Endothelial cell (in vitro differentiated cells): Measurements from ENCODE around the gene ATP1A4. TPM values are rescaled to one million over a fixed set of nuclear protein-coding genes. Genes with fewer than 3 reads are reported as not detected.

Experiments used
- DNase-seq: peaks from one replicate; pipeline ENCODE4 v3.0.0; 2021; ENCODE audit warnings: low spot score
- H3K27ac Mint-ChIP-seq: one replicate; pipeline ENCODE4 v1.8.0; 2021; ENCODE audit warnings: mixed read lengths, inconsistent platforms; ENCODE audit not compliant: unreplicated experiment
- H3K27me3 Mint-ChIP-seq: one replicate; pipeline ENCODE4 v1.8.0; 2021; ENCODE audit warnings: mild to moderate bottlenecking, moderate library complexity, mixed read lengths, inconsistent platforms; ENCODE audit not compliant: unreplicated experiment
- H3K36me3 Mint-ChIP-seq: one replicate; pipeline ENCODE4 v1.8.0; 2021; ENCODE audit warnings: mild to moderate bottlenecking, low read depth, mixed read lengths, inconsistent platforms; ENCODE audit not compliant: unreplicated experiment
- H3K4me1 Mint-ChIP-seq: one replicate; pipeline ENCODE4 v1.8.0; 2021; ENCODE audit warnings: mild to moderate bottlenecking, mixed read lengths, inconsistent platforms; ENCODE audit not compliant: unreplicated experiment
- H3K4me3 Mint-ChIP-seq: one replicate; pipeline ENCODE4 v1.8.0; 2021; ENCODE audit warnings: mild to moderate bottlenecking, mixed read lengths, inconsistent platforms; ENCODE audit not compliant: unreplicated experiment
- H3K9me3 Mint-ChIP-seq: one replicate; pipeline ENCODE4 v1.8.0; 2021; ENCODE audit warnings: mixed read lengths, inconsistent platforms; ENCODE audit not compliant: unreplicated experiment
- CTCF ChIP-seq: fragments of 200-600 bp; sonication (generic); IDR thresholded peaks from one replicate; pipeline ENCODE4 v1.5.0; 2021; ENCODE audit warnings: antibody characterized with exemption; ENCODE audit not compliant: unreplicated experiment
- long read RNA-seq: library from polyadenylated mRNA; unstranded; transcript quantifications from one replicate; pipeline ENCODE4 v2.0.0, GENCODE V29; 2020; ENCODE audit not compliant: unreplicated experiment
- total RNA-seq: library from RNA; stranded (reverse); fragmentation: NEBNext Ultra II Directional; extraction: Animal tissue kit (Norgen Biotek cat#: 25700); gene quantifications from one replicate; pipeline ENCODE4 v1.2.1, GENCODE V29; 2021; ENCODE audit not compliant: unreplicated experiment

ATP1A4 gene
- total RNA-seq, result not detected
- long read RNA-seq, result 0 reads

- Mint-ChIP-seq H3K27ac (no peak within 1 kb of the TSS), H3K9me3 (no peaks in the 10 kb centered on the region)
These were observed at the start of gene ATP1A4 for GRCh38 chr1:160151303-160151702. ATP1A4 (plus strand) TSS chr1:160151603; CDS start chr1:160152041, 438 bp downstream.

DNA sequence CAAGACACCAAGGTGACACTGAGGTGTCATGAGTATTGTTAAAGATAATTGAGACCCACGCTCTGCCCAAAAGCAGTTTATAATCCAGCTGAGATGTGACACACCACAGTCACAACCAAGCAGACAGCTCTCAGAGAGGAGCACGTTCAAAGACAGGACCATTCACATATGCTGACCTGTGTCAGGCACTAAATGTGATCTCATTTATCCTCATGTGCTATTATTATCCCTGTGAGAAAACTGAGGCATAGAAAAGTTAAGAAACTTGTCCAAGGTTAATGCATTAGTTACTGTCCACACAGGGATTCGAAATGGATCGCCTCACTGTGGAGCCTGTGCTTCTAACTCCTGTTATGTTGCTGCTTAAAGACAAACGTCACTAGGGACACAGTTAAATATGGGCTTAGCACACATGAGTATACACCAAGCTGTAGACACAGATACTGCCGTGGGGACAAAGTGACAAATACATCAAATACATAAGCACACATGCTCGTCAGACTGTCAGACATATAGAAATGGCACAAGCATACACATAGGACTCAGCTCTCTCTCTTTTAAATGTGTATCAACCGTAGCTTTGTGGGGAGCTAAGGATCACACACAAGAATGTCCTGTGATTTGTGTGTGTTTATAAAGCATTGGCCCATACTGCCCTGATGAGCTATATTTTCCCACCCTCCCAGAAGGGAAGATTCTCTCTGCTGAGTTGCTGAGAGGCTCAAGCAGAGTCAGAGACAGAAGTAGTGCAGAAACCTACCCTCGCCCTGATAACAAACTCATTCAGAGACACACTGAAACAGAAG lies 49.5 kb upstream of the ATP1A4 start:
- Mint-ChIP-seq H3K4me1 (peaks cover 33% of the 10 kb centered on the region), H3K9me3 (no peaks in the 10 kb centered on the region), H3K27me3 (peaks cover 13% of the 10 kb centered on the region), H3K36me3 (no peaks in the 10 kb centered on the region), H3K27ac (peak overlapping the region; percentile 4), H3K4me3 (no peak overlapping the region)
- no peak for TF ChIP-seq CTCF
- DNase-seq, result no peak

More at GRCh38 chr1:160151303-160151702, at the start of gene ATP1A4:
- H3K4me3 Mint-ChIP-seq, result no peak within 1 kb of the TSS
- no peaks in the 10 kb centered on the region for H3K4me1 Mint-ChIP-seq
- H3K36me3 Mint-ChIP-seq, result no peaks in the 10 kb centered on the region
- peaks cover 5% of the 10 kb centered on the region for H3K27me3 Mint-ChIP-seq
- TF ChIP-seq CTCF, result no peak
- DNase-seq, result no peak

DNA sequence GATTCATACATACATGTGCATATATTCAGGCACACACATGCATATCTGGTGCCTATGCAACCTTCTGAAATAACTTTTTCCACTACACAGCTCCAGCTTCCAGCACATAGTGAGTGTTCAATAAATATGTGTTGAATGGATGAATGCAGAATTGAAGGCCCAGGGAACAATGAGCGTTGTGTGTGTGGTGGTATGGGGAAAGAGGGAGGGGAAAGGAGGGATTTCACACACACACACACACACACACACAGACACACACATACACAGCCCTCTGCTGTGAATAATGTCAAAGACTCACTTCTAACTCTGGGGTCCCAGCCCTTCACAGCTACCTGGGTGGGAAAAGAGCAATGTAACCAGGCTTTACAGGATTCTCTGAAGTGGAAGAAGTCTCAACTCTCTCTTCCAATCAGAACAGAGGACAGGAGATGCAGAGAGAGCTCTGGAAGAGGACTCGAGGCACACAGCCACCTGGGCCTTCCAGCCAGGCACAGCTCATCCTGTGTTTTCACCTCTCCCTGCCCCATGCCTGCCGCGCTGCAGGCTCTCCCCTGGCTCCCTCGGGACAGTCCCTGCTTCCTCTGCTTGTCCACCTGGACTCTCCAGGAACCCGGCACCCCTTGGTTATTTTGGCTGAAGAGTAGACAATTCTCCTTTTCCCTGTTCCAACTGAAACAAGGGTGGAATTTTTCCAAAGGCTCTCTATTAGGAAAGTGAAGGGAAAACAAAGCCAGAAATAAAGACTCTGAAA lies 47.6 kb upstream of the ATP1A4 start:
- Mint-ChIP-seq H3K4me1 (peaks cover 32% of the 10 kb centered on the region), H3K36me3 (no peaks in the 10 kb centered on the region), H3K4me3 (no peak overlapping the region), H3K27ac (no peak overlapping the region), H3K9me3 (no peaks in the 10 kb centered on the region), H3K27me3 (peaks cover 8% of the 10 kb centered on the region)
- no peak for DNase-seq
- no peak for TF ChIP-seq CTCF

GRCh38 chr1:160104486-160104885 lies 46.9 kb upstream of the ATP1A4 start:
- H3K4me1 Mint-ChIP-seq, result peaks cover 33% of the 10 kb centered on the region

More at GRCh38 chr1:160104486-160104885, 46.9 kb upstream of the ATP1A4 start:
- H3K27me3 Mint-ChIP-seq, result peaks cover 11% of the 10 kb centered on the region
- H3K27ac Mint-ChIP-seq, result peak overlapping the region; percentile 83
- no peak for TF ChIP-seq CTCF
- no peaks in the 10 kb centered on the region for H3K36me3 Mint-ChIP-seq
- DNase-seq, result no peak
- H3K9me3 Mint-ChIP-seq, result no peaks in the 10 kb centered on the region
- no peak overlapping the region for H3K4me3 Mint-ChIP-seq
